ENCODE results near the gene MMUT. TPM values are rescaled to one million over a fixed set of nuclear protein-coding genes. Genes with fewer than 3 reads are reported as not detected.

MMUT gene
- total and polyA plus RNA-seq, 2 experiments from 2014 or later: 8.7 to 12.4 TPM

- peaks cover 9% of the 10 kb centered on the region for H3K9me3 Mint-ChIP-seq
- Histone ChIP-seq H3K4me2 (no peak overlapping the region), H2AFZ (no peak overlapping the region), H3K9me2 (ENCODE audit: insufficient read depth) (no peaks in the 10 kb centered on the region), H3K36me3 (ENCODE audit: insufficient read depth) (no peaks in the 10 kb centered on the region), H3K4me1 (ENCODE audit: insufficient read depth) (no peaks in the 10 kb centered on the region), H3F3A (replicated peaks; ENCODE audit: low read depth) (no peaks in the 10 kb centered on the region), H3K27me3 (ENCODE audit: insufficient read depth) (no peaks in the 10 kb centered on the region), H3K4me3 (no peak overlapping the region), H4K20me1 (replicated peaks; ENCODE audit: insufficient read depth) (no peaks in the 10 kb centered on the region), H3K79me2 (replicated peaks; ENCODE audit: insufficient read depth) (no peaks in the 10 kb centered on the region), H3K27ac (ENCODE audit: low read depth) (no peak overlapping the region)
- no peak overlapping the region for H3K27ac Mint-ChIP-seq
- H3K4me1 Mint-ChIP-seq: no peaks in the 10 kb centered on the region; the same call in 1 of the 3 replicates
- no peak overlapping the region for H3K4me3 Mint-ChIP-seq
- no peaks in the 10 kb centered on the region for H3K27me3 Mint-ChIP-seq (ENCODE audit: insufficient read depth, low read depth, poor library complexity)
- H3K36me3 Mint-ChIP-seq (ENCODE audit: low read depth): peaks cover 2% of the 10 kb centered on the region; the same call in 1 of the 3 replicates
- DNase-seq (ENCODE audit: low spot score): no peak
- TF ChIP-seq REST (IDR thresholded peaks at IDR 0.05; ENCODE audit: unreplicated experiment) (no peak), ETS1 (IDR thresholded peaks at IDR 0.05) (no peak), JUNB (IDR thresholded peaks at IDR 0.05; ENCODE audit: unreplicated experiment) (no peak), NANOG (IDR thresholded peaks at IDR 0.05; ENCODE audit: borderline replicate concordance) (no peak), ZNF114 (CRISPR knock-in tag; IDR thresholded peaks at IDR 0.05) (no peak), EZH2phosphoT487 (IDR thresholded peaks at IDR 0.05; ENCODE audit: unreplicated experiment) (no peak), CREB1 (CRISPR knock-in tag; IDR thresholded peaks at IDR 0.05; ENCODE audit: low read depth) (no peak), CTCF (conservative IDR thresholded peaks at IDR 0.05; ENCODE audit: low read depth in 2 of 2) (no peak), ZNF462 (CRISPR knock-in tag; IDR thresholded peaks at IDR 0.05) (no peak), STAT1 (IDR thresholded peaks at IDR 0.05; ENCODE audit: unreplicated experiment) (no peak), ZNF331 (CRISPR knock-in tag; IDR thresholded peaks at IDR 0.05; ENCODE audit: low read depth) (no peak), EZH2 (IDR thresholded peaks at IDR 0.05; ENCODE audit: low read depth, unreplicated experiment) (no peak), POLR2AphosphoS5 (IDR thresholded peaks at IDR 0.05; ENCODE audit: low read depth) (no peak)
- no peak for ATAC-seq
Observed at GRCh38 chr6:49504666-49505065, 41.6 kb upstream of the MMUT start.

Measured in GM23338 (cell line).